ENCODE measurements around the gene KRT32. TPM values are rescaled to one million over a fixed set of nuclear protein-coding genes. Genes with fewer than 3 reads are reported as not detected.

Gene KRT32
- total RNA-seq, 4 donors from 2014 or later = 0.46 to 11.6 TPM; not detected in 2

DNA sequence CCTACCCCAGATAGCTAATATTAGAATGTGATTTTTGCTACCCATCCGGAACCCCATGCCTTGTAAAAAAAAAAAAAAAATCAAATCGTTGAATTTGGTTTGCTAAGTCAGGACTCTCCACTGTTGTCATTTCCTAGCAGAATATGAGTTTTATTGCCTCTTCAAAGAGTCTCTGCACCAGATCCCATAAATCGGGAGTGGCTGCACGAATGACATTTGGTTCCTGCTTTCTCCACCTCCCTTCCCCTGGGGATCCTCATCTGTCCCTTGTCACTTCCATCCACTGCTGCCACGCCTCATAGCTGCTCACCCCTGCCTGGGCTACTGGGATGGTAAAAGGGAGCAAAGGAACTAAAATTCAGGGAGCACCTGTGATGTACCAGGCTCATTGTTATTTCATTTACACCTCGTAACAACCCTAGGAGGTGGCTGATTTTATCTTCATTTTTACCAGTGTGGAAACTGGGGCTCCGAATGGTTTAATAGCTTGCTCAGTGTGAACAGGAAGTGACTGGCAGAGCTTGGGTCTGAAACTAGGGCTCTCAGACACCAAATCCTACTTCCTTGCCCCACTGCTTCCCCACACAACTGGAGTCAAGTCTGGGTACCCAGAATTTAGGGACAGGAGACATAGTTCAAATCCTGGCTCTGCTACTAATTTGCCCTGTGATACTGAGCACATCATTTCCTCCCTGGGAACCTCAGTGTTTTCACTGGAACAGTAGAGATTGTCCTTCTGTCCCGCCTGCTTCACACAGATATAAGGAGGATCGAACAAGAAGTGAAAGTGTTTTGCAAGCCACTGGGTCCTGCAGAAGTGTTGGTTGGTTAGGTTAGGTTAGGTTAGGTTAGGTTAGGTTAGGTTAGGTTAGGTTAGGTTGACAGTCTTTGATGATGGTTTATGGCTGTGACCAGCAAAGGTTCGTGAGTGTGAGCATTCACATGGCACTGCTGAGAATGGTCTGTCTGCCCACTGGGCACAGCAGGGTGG lies 23.1 kb upstream of the KRT32 start:
- H3K4me3 ChIP-seq (ENCODE audit: low read depth, poor library complexity, severe bottlenecking) = no peak overlapping the region
- TF ChIP-seq POLR2A (IDR thresholded peaks at IDR 0.05) = no peak
- TF ChIP-seq, protein P1, sequence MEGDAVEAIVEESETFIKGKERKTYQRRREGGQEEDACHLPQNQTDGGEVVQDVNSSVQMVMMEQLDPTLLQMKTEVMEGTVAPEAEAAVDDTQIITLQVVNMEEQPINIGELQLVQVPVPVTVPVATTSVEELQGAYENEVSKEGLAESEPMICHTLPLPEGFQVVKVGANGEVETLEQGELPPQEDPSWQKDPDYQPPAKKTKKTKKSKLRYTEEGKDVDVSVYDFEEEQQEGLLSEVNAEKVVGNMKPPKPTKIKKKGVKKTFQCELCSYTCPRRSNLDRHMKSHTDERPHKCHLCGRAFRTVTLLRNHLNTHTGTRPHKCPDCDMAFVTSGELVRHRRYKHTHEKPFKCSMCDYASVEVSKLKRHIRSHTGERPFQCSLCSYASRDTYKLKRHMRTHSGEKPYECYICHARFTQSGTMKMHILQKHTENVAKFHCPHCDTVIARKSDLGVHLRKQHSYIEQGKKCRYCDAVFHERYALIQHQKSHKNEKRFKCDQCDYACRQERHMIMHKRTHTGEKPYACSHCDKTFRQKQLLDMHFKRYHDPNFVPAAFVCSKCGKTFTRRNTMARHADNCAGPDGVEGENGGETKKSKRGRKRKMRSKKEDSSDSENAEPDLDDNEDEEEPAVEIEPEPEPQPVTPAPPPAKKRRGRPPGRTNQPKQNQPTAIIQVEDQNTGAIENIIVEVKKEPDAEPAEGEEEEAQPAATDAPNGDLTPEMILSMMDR (IDR thresholded peaks at IDR 0.05) = no peak
- DNase-seq (ENCODE audit: low spot score in 2 of 2) = no peak
- intact Hi-C loops (cut with DNase I; ENCODE audit: low total_unique reads) = no loop called here
- 67 to 75% methylated on average over 10 of the region's 10 CpGs for WGBS, 2 donors

DNA sequence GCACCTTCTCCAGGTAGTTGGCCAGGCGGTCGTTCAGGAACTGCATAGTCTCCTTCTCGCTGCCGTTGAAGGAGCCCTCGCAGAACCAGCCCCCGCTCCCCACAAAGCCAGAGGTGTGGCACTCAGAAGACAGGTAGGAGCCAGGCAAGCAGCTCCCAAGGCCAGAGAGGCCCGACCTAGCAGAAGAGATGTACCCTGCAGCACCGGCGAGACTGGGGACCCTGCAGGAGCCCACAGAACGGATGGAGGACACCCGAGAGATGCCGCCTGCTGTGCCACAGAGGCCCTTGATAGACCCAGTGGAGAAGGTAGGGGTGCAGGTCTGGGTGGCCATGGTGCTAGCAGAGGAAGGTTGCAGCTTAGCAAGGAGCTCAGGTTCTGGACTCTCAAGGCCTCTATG lies 22.3 kb upstream of the KRT32 start, which contains the start of gene KRT36:
KRT36 (minus strand) TSS at position 380 of the 400 bp plus-strand sequence; CDS start at position 334, 46 bp downstream.
- no peak for TF ChIP-seq POLR2A (IDR thresholded peaks at IDR 0.05)
- TF ChIP-seq, protein P1 (IDR thresholded peaks at IDR 0.05) = no peak
- no peak within 1 kb of the TSS for H3K4me3 ChIP-seq (ENCODE audit: low read depth, poor library complexity, severe bottlenecking)
- no peak for DNase-seq (ENCODE audit: low spot score in 2 of 2)
- intact Hi-C loops (cut with DNase I; ENCODE audit: low total_unique reads) = no loop called here
- WGBS, 2 donors = 90 to 95% methylated on average over 10 to 12 of the region's 12 CpGs

DNA sequence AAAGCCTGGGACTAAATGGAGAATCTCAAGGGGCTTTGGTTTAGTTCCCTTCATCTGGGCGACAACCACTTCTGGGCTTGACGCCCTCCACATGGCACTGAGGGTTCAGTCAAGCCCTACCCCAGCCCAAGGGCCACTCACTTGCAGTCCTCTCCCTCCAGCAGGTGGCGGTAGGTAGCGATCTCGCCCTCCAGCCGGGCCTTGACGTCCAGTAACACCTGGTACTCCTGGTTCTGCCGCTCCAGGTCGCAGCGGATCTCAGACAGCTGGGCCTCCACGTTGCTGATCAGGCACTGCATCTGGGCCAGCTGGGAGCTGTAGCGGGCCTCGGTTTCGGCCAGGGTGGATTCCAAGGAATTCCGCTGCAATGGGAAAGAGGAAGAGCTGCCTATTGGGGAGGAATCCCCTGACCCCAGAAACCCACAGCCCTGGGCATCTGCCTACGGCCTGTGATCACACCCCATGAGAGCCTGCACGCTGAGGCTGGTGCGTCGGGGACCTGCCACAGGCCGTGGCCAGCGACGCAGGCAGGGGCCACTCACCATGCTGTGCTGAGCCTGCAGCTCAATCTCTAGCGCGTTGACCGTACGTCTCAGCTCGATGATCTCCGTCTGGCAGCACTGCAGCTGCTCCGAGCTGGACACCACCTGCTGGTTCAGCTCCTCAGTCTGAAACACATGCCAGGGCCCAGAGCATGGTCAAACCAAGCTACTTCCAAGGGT lies 19.8 kb upstream of the KRT32 start:
- TF ChIP-seq, protein P1 (IDR thresholded peaks at IDR 0.05) = no peak
- no peak for TF ChIP-seq POLR2A (IDR thresholded peaks at IDR 0.05)
- 71 to 83% methylated on average over 25 to 29 of the region's 29 CpGs for WGBS, 2 donors
- DNase-seq (ENCODE audit: low spot score in 2 of 2) = no peak
- no peak overlapping the region for H3K4me3 ChIP-seq (ENCODE audit: low read depth, poor library complexity, severe bottlenecking)
- intact Hi-C loops (cut with DNase I; ENCODE audit: low total_unique reads) = no loop called here

DNA sequence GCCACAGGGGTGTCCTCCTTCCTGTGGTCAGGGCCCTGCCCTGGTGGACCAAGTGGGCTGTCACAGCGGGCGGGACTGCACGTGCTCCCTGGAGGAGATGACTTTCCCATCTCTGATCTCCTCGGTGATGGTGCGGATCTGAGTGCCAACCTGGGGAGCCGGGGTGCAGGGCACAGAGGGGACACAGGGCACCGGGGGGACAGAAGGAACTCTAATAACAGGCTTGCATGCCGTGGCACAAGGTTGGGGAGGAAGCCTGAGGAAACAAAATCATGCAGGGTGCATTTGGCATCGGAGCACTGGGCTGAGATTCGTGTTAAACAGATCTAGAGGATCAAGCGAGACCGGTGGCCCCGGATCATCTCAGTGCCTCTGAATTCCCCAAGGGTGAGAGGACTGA lies 19.1 kb upstream of the KRT32 start:
- no peak for DNase-seq (ENCODE audit: low spot score in 2 of 2)
- TF ChIP-seq POLR2A (IDR thresholded peaks at IDR 0.05) = no peak
- TF ChIP-seq, protein P1 (IDR thresholded peaks at IDR 0.05) = no peak
- 93 to 94% methylated on average over 13 of the region's 13 CpGs for WGBS, 2 donors
- H3K4me3 ChIP-seq (ENCODE audit: low read depth, poor library complexity, severe bottlenecking) = no peak overlapping the region
- intact Hi-C loops (cut with DNase I; ENCODE audit: low total_unique reads) = no loop called here

DNA sequence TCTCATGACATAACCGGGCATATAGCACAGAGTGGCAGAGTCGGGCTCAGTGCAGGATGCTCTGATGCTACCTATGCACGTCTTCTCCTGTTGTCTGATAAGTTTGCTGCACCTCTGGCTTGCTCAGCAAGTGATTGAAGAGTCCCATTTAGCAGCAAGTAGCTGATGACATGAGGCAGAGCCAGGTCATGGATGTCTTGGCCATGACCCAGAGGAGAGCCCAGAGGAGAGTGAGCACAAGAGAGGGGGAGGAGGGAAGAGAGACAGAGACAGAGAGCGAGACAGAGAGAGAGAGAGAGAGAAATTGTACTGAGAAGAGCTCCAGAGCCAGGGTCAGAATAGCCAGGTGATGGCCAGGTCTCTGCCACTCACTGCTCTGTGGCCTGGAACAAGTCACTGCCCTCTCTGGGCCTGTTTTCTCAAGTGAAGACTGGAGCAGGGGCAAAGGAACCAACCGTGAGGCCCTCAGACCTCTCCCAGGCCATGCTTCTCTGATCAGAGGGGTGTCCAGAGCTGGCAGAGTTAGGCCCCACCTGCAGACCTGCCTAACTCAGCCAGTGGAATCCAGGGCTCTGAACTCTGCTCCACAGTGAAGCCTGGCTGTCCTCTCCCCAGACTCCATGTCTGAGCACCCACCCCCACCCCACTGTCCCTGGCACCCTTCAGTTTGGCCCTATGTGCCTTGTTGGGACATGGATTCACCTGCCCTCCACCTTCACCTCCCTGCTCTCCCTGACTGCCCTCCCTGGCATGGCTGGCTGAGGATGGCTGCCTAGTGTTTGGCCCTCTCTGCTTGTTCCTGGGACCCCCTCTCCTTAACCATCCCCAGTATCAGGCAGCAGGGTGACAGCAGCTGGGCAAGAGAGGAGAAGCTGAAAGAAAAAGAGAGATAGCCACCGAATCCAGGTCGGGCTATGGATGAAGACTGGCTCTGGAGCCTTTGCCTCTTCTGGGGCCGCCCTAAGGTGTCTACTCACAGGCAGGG lies 18.0 kb upstream of the KRT32 start:
- no peak for DNase-seq (ENCODE audit: low spot score in 2 of 2)
- no peak overlapping the region for H3K4me3 ChIP-seq (ENCODE audit: low read depth, poor library complexity, severe bottlenecking)
- intact Hi-C loops (cut with DNase I; ENCODE audit: low total_unique reads) = no loop called here
- 87 to 90% methylated on average over 8 of the region's 8 CpGs for WGBS, 2 donors
- no peak for TF ChIP-seq POLR2A (IDR thresholded peaks at IDR 0.05)
- TF ChIP-seq, protein P1 (IDR thresholded peaks at IDR 0.05) = no peak

All from lower leg skin (tissue), 4 donors.